AG10803 (cell line): Measurements from ENCODE around the gene NVL.
A peak's percentile ranks its signal among the peaks of the same experiment; 100 is the strongest.

Source experiments
- DNase-seq: peaks from one replicate; pipeline ENCODE4 v3.0.0; 2010; ENCODE audit warnings: low read depth
- H3K4me3 ChIP-seq: 2 replicates; pipeline ENCODE4 v1.5.1; 2011; ENCODE audit warnings: mild to moderate bottlenecking, low read length, control low read depth
- CTCF ChIP-seq: conservative IDR thresholded peaks from 2 replicates; pipeline ENCODE4 v1.5.1; 2011; ENCODE audit warnings: mild to moderate bottlenecking, low read length, control low read depth, inconsistent platforms

The NVL gene

GRCh38 chr1:224234017-224234416, 96.0 kb downstream of the NVL start:
- no peak for TF ChIP-seq CTCF
- no peak overlapping the region for H3K4me3 ChIP-seq
- DNase-seq, result no peak

GRCh38 chr1:224226849-224227502, 103.0 kb downstream of the NVL start:
- no peak overlapping the region for H3K4me3 ChIP-seq
- no peak for TF ChIP-seq CTCF
- no peak for DNase-seq

- no peak overlapping the region for H3K4me3 ChIP-seq
- peak; percentile 76 for DNase-seq
- TF ChIP-seq CTCF, result no peak
Observed at GRCh38 chr1:224223819-224224714, 105.9 kb downstream of the NVL start.

GRCh38 chr1:224219612-224220059, 110.3 kb downstream of the NVL start:
- no peak for DNase-seq
- no peak for TF ChIP-seq CTCF

GRCh38 chr1:224219011-224219611, 110.9 kb downstream of the NVL start:
- DNase-seq, result no peak
- no peak overlapping the region for H3K4me3 ChIP-seq
- TF ChIP-seq CTCF, result no peak

More at GRCh38 chr1:224219612-224220059, 110.3 kb downstream of the NVL start:
- H3K4me3 ChIP-seq, result no peak overlapping the region

GRCh38 chr1:224217655-224218623, 112.0 kb downstream of the NVL start:
- no peak for TF ChIP-seq CTCF
- no peak overlapping the region for H3K4me3 ChIP-seq
- no peak for DNase-seq
